Lower leg skin (tissue), 4 donors: Measurements from ENCODE around the gene RUNX1. TPM values are rescaled to one million over a fixed set of nuclear protein-coding genes. Genes with fewer than 3 reads are reported as not detected.

Experiments
- DNase-seq, 2 donors: peaks; one replicate each; pipeline ENCODE4 v3.0.0-alpha.2; 2019; ENCODE audit warnings: low spot score in 2 of 2
- H3K4me3 ChIP-seq: fragments of 200-600 bp; sonication (generic); 2 replicates; pipeline ENCODE4 v1.5.1; 2017; ENCODE audit warnings: mild to moderate bottlenecking, low read depth; ENCODE audit not compliant: poor library complexity, severe bottlenecking
- CTCF ChIP-seq, 3 donors: fragments of 450-650 bp; IDR thresholded peaks; one replicate each; pipeline ENCODE4 v1.5.1; 2016; ENCODE audit warnings: antibody characterized with exemption in 3 of 3, mild to moderate bottlenecking in 3 of 3, moderate library complexity in 2 of 3
- POLR2A ChIP-seq, 2 donors: fragments of 450-650 bp; IDR thresholded peaks; one replicate each; pipeline ENCODE4 v1.6.1; 2016 to 2017; ENCODE audit warnings: antibody characterized with exemption in 2 of 2, mild to moderate bottlenecking in 1 of 2, moderate library complexity in 1 of 2
- WGBS, 2 donors: methylation state at CpG; one replicate each; pipeline ENCODE4 v1.1.5; 2018; 5-methylcytosine and 5-hydroxymethylcytosine counted together
- intact Hi-C: fragments of 100-400 bp; cut with DNase I; formaldehyde crosslinking; loops from one replicate; pipeline ENCODE4 v1.15.0; 2023; ENCODE audit warnings: low total_unique reads
- total RNA-seq, 4 donors: library from RNA; depleted of rRNA; stranded (reverse); fragments of >200 nt; gene quantifications; one replicate each; pipeline ENCODE4 v1.1.0, GENCODE V29; 2016

RUNX1 gene
- total RNA-seq, 4 donors from 2014 or later, result 7.3 to 29.1 (median 18.1) TPM

GRCh38 chr21:35028451-35028978, 20.6 kb downstream of the RUNX1 start:
- intact Hi-C loops, result no loop called here
- no peak overlapping the region for H3K4me3 ChIP-seq
- DNase-seq, result no peak
- TF ChIP-seq CTCF (IDR thresholded peaks at IDR 0.05), result no peak
- TF ChIP-seq POLR2A (IDR thresholded peaks at IDR 0.05), result no peak
- WGBS, 2 donors, result 91% methylated on average over 4 of the region's 4 CpGs

GRCh38 chr21:35027563-35028450, 21.3 kb downstream of the RUNX1 start:
- DNase-seq, result peak in 1 of 2 donors; percentile 14
- TF ChIP-seq CTCF (IDR thresholded peaks at IDR 0.05) (no peak), POLR2A (IDR thresholded peaks at IDR 0.05) (no peak)
- WGBS, 2 donors, result 77 to 88% methylated on average over 5 of the region's 5 CpGs
- intact Hi-C loops, result no loop called here
- H3K4me3 ChIP-seq, result no peak overlapping the region

GRCh38 chr21:35026617-35027562, 22.2 kb downstream of the RUNX1 start:
- intact Hi-C loops, result no loop called here
- DNase-seq, result peak; percentile 51 to 92
- WGBS, 2 donors, result 18 to 23% methylated on average over 45 of the region's 45 CpGs
- no peak overlapping the region for H3K4me3 ChIP-seq
- TF ChIP-seq POLR2A (IDR thresholded peaks at IDR 0.05), result no peak
- no peak for TF ChIP-seq CTCF (IDR thresholded peaks at IDR 0.05)

- intact Hi-C loops, result no loop called here
- no peak overlapping the region for H3K4me3 ChIP-seq
- no peak for DNase-seq
- WGBS, 2 donors, result 74 to 78% methylated on average over 5 of the region's 5 CpGs
- TF ChIP-seq CTCF (IDR thresholded peaks at IDR 0.05), result no peak
- no peak for TF ChIP-seq POLR2A (IDR thresholded peaks at IDR 0.05)
Observed at GRCh38 chr21:35026153-35026500, 23.0 kb downstream of the RUNX1 start.

- intact Hi-C loops, result no loop called here
- peak in 1 of 2 donors; percentile 74 for DNase-seq
- H3K4me3 ChIP-seq, result no peak overlapping the region
- WGBS, 2 donors, result 79 to 82% methylated on average over 12 of the region's 12 CpGs
- no peak for TF ChIP-seq POLR2A (IDR thresholded peaks at IDR 0.05)
- no peak for TF ChIP-seq CTCF (IDR thresholded peaks at IDR 0.05)
Observed at GRCh38 chr21:35025206-35026152, 23.6 kb downstream of the RUNX1 start.
